Stimulated activated CD4-positive, alpha-beta T cell treated with anti-CD3 and anti-CD28 coated beads, Interleukin-15, amount 100 ng/mL, for 1 hour (primary cell): ENCODE measurements around the gene MAP4K4.

ENCODE experiments used
- DNase-seq, 2 donors: peaks; one replicate each; pipeline ENCODE4 v3.0.0-alpha.2; 2020; ENCODE audit warnings: low read depth in 1 of 2, low spot score in 1 of 2

MAP4K4 gene

GRCh38 chr2:101788995-101789970 lies 91.8 kb downstream of the MAP4K4 start:
- no peak for DNase-seq

GRCh38 chr2:101790416-101790815 lies 92.9 kb downstream of the MAP4K4 start:
- DNase-seq, result no peak

- no peak for DNase-seq
Measured at GRCh38 chr2:101790857-101791256, 93.3 kb downstream of the MAP4K4 start.

- DNase-seq, result no peak
Measured at GRCh38 chr2:101792208-101792607, 94.7 kb downstream of the MAP4K4 start.

- DNase-seq, result no peak
Measured at GRCh38 chr2:101793277-101793969, 95.9 kb downstream of the MAP4K4 start.

GRCh38 chr2:101794141-101794540 lies 96.6 kb downstream of the MAP4K4 start:
- no peak for DNase-seq

GRCh38 chr2:101795033-101795432 lies 97.5 kb downstream of the MAP4K4 start:
- DNase-seq, result no peak

GRCh38 chr2:101796825-101797600 lies 99.5 kb downstream of the MAP4K4 start:
- DNase-seq, result no peak

GRCh38 chr2:101801496-101801895 lies 104.0 kb downstream of the MAP4K4 start:
- no peak for DNase-seq

GRCh38 chr2:101802329-101802728 lies 104.8 kb downstream of the MAP4K4 start:
- DNase-seq, result no peak

GRCh38 chr2:101803128-101803527 lies 105.6 kb downstream of the MAP4K4 start:
- no peak for DNase-seq

- DNase-seq, result no peak
Measured at GRCh38 chr2:101803945-101804696, 106.6 kb downstream of the MAP4K4 start.

GRCh38 chr2:101805152-101806088 lies 107.9 kb downstream of the MAP4K4 start:
- DNase-seq, result no peak

- no peak for DNase-seq
Measured at GRCh38 chr2:101806123-101806522, 108.6 kb downstream of the MAP4K4 start.

- DNase-seq, result no peak
Measured at GRCh38 chr2:101806701-101807100, 109.2 kb downstream of the MAP4K4 start.

GRCh38 chr2:101807242-101807641 lies 109.7 kb downstream of the MAP4K4 start:
- no peak for DNase-seq

- DNase-seq, result no peak
Measured at GRCh38 chr2:101808006-101808562, 110.6 kb downstream of the MAP4K4 start.

- no peak for DNase-seq
Measured at GRCh38 chr2:101809698-101810097, 112.2 kb downstream of the MAP4K4 start.
